Activated T-helper 2 cell treated with anti-CD3 and anti-CD28 coated beads, Interferon-gamma antibody, Interleukin-2, Interleukin-4, amounts not matched to agents 10 μg/mL and 5 μg/mL and 100 μg/mL, durations not matched to agents 14 hours and 24 hours and 36 hours (primary cell): ENCODE measurements around the gene NBL1. TPM values are rescaled to one million over a fixed set of nuclear protein-coding genes. Genes with fewer than 3 reads are reported as not detected.

Source experiments
- DNase-seq: peaks from one replicate; pipeline ENCODE4 v3.0.0; 2021; ENCODE audit warnings: low spot score
- H3K27ac Mint-ChIP-seq: one replicate; pipeline ENCODE4 v1.8.0; 2021; ENCODE audit warnings: mixed read lengths
- H3K27me3 Mint-ChIP-seq: one replicate; pipeline ENCODE4 v1.8.0; 2021; ENCODE audit warnings: low read depth, mixed read lengths
- H3K36me3 Mint-ChIP-seq: one replicate; pipeline ENCODE4 v1.8.0; 2021; ENCODE audit warnings: low read depth, mixed read lengths
- H3K4me1 Mint-ChIP-seq: one replicate; pipeline ENCODE4 v1.8.0; 2021; ENCODE audit warnings: low read depth, mixed read lengths
- H3K4me3 Mint-ChIP-seq: one replicate; pipeline ENCODE4 v1.8.0; 2021; ENCODE audit warnings: low read depth, mild to moderate bottlenecking, moderate library complexity, mixed read lengths
- H3K9me3 Mint-ChIP-seq: one replicate; pipeline ENCODE4 v1.8.0; 2021; ENCODE audit warnings: mixed read lengths
- intact Hi-C: fragments of 100-400 bp; cut with micrococcal nuclease; formaldehyde crosslinking; loops from one replicate; pipeline ENCODE4 v1.15.1; 2023
- total RNA-seq: library from RNA; stranded (reverse); gene quantifications from 2 replicates; pipeline ENCODE4 v1.2.3, GENCODE V29; 2022

Gene NBL1
- total RNA-seq, 1 donor from 2014 or later, result 55.7 TPM

- no peak overlapping the region for H3K4me3 Mint-ChIP-seq
- no peaks in the 10 kb centered on the region for H3K9me3 Mint-ChIP-seq
- H3K4me1 Mint-ChIP-seq, result peaks cover 10% of the 10 kb centered on the region
- no peak for DNase-seq
- H3K27me3 Mint-ChIP-seq, result no peaks in the 10 kb centered on the region
- intact Hi-C loops, result no loop called here
- peaks cover 4% of the 10 kb centered on the region for H3K36me3 Mint-ChIP-seq
- no peak overlapping the region for H3K27ac Mint-ChIP-seq
Measured at GRCh38 chr1:19655718-19656080, 11.6 kb downstream of the NBL1 start.

GRCh38 chr1:19656134-19656779 is 12.1 kb downstream of the NBL1 start:
- no peak for DNase-seq
- H3K27me3 Mint-ChIP-seq, result no peaks in the 10 kb centered on the region
- H3K9me3 Mint-ChIP-seq, result no peaks in the 10 kb centered on the region
- H3K4me1 Mint-ChIP-seq, result peaks cover 10% of the 10 kb centered on the region
- peaks cover 4% of the 10 kb centered on the region for H3K36me3 Mint-ChIP-seq
- H3K4me3 Mint-ChIP-seq, result no peak overlapping the region
- intact Hi-C loops, result no loop called here
- H3K27ac Mint-ChIP-seq, result no peak overlapping the region

- no peak overlapping the region for H3K27ac Mint-ChIP-seq
- no peak for DNase-seq
- H3K27me3 Mint-ChIP-seq, result no peaks in the 10 kb centered on the region
- no peak overlapping the region for H3K4me3 Mint-ChIP-seq
- H3K4me1 Mint-ChIP-seq, result peaks cover 10% of the 10 kb centered on the region
- peaks cover 4% of the 10 kb centered on the region for H3K36me3 Mint-ChIP-seq
- intact Hi-C loops, result no loop called here
- no peaks in the 10 kb centered on the region for H3K9me3 Mint-ChIP-seq
Measured at GRCh38 chr1:19656780-19657466, 12.8 kb downstream of the NBL1 start.

GRCh38 chr1:19657511-19657910 is 13.4 kb downstream of the NBL1 start:
- H3K4me1 Mint-ChIP-seq, result peaks cover 10% of the 10 kb centered on the region
- no peaks in the 10 kb centered on the region for H3K27me3 Mint-ChIP-seq
- no peak overlapping the region for H3K27ac Mint-ChIP-seq
- no peak overlapping the region for H3K4me3 Mint-ChIP-seq
- no peak for DNase-seq
- H3K9me3 Mint-ChIP-seq, result no peaks in the 10 kb centered on the region
- H3K36me3 Mint-ChIP-seq, result peaks cover 4% of the 10 kb centered on the region
- intact Hi-C loops, result no loop called here

- no peak for DNase-seq
- no peaks in the 10 kb centered on the region for H3K9me3 Mint-ChIP-seq
- intact Hi-C loops, result no loop called here
- H3K4me1 Mint-ChIP-seq, result peaks cover 10% of the 10 kb centered on the region
- H3K27me3 Mint-ChIP-seq, result peaks cover 6% of the 10 kb centered on the region
- H3K36me3 Mint-ChIP-seq, result peaks cover 4% of the 10 kb centered on the region
- H3K4me3 Mint-ChIP-seq, result no peak overlapping the region
- no peak overlapping the region for H3K27ac Mint-ChIP-seq
Measured at GRCh38 chr1:19658186-19658585, 14.1 kb downstream of the NBL1 start.

GRCh38 chr1:19661721-19662228 is 17.7 kb downstream of the NBL1 start:
- Mint-ChIP-seq H3K4me1 (peaks cover 8% of the 10 kb centered on the region), H3K4me3 (no peak overlapping the region), H3K27me3 (peaks cover 28% of the 10 kb centered on the region), H3K36me3 (no peaks in the 10 kb centered on the region), H3K27ac (no peak overlapping the region), H3K9me3 (no peaks in the 10 kb centered on the region)
- DNase-seq, result no peak
- intact Hi-C loops, result loop anchor here (10.0 kb wide), 1 partner anchor 153 kb away; the partner anchor contains the start of gene RNF186

- Mint-ChIP-seq H3K9me3 (no peaks in the 10 kb centered on the region), H3K4me1 (peaks cover 8% of the 10 kb centered on the region), H3K4me3 (no peak overlapping the region), H3K27me3 (peaks cover 34% of the 10 kb centered on the region), H3K36me3 (no peaks in the 10 kb centered on the region), H3K27ac (no peak overlapping the region)
- intact Hi-C loops, result loop anchor here (10.0 kb wide), 1 partner anchor 152 kb away; the partner anchor contains the start of gene RNF186
- no peak for DNase-seq
Measured at GRCh38 chr1:19662313-19662712, 18.2 kb downstream of the NBL1 start.

- Mint-ChIP-seq H3K36me3 (no peaks in the 10 kb centered on the region), H3K4me1 (peaks cover 7% of the 10 kb centered on the region), H3K4me3 (peak within 1 kb of the TSS; percentile 58), H3K27me3 (peaks cover 44% of the 10 kb centered on the region), H3K9me3 (no peaks in the 10 kb centered on the region), H3K27ac (no peak within 1 kb of the TSS)
- intact Hi-C loops, result loop anchor here (10.0 kb wide), 1 partner anchor 150 kb away; the partner anchor contains the start of gene RNF186
- no peak for DNase-seq
Measured at GRCh38 chr1:19664453-19665185, 20.5 kb downstream of the NBL1 start, which contains the start of gene HTR6. TSS of gene HTR6 (plus strand) at chr1:19664875. CDS start at chr1:19665754, 879 bp downstream.

- peak overlapping the region; percentile 58 for H3K4me3 Mint-ChIP-seq
- intact Hi-C loops, result loop anchor here (10.0 kb wide), 1 partner anchor 150 kb away; the partner anchor contains the start of gene RNF186
- no peaks in the 10 kb centered on the region for H3K9me3 Mint-ChIP-seq
- H3K36me3 Mint-ChIP-seq, result no peaks in the 10 kb centered on the region
- no peak for DNase-seq
- H3K4me1 Mint-ChIP-seq, result peaks cover 4% of the 10 kb centered on the region
- H3K27ac Mint-ChIP-seq, result no peak overlapping the region
- peaks cover 48% of the 10 kb centered on the region for H3K27me3 Mint-ChIP-seq
Measured at GRCh38 chr1:19665186-19665495, 21.0 kb downstream of the NBL1 start.

GRCh38 chr1:19665496-19666465 is 21.7 kb downstream of the NBL1 start:
- Mint-ChIP-seq H3K27ac (no peak overlapping the region), H3K27me3 (peaks cover 50% of the 10 kb centered on the region)
- no peak for DNase-seq

GRCh38 chr1:19668888-19669287 is 24.8 kb downstream of the NBL1 start:
- intact Hi-C loops, result loop anchor here (10.0 kb wide), 1 partner anchor 146 kb away; the partner anchor contains the start of gene RNF186
- Mint-ChIP-seq H3K27ac (no peak overlapping the region), H3K27me3 (peaks cover 49% of the 10 kb centered on the region), H3K4me1 (peaks cover 4% of the 10 kb centered on the region), H3K9me3 (no peaks in the 10 kb centered on the region), H3K36me3 (no peaks in the 10 kb centered on the region), H3K4me3 (no peak overlapping the region)
- DNase-seq, result no peak

More at GRCh38 chr1:19665496-19666465, 21.7 kb downstream of the NBL1 start:
- intact Hi-C loops, result loop anchor here (10.0 kb wide), 1 partner anchor 149 kb away; the partner anchor contains the start of gene RNF186
- H3K36me3 Mint-ChIP-seq, result no peaks in the 10 kb centered on the region
- H3K4me3 Mint-ChIP-seq, result peak overlapping the region; percentile 58
- H3K4me1 Mint-ChIP-seq, result peaks cover 4% of the 10 kb centered on the region
- H3K9me3 Mint-ChIP-seq, result no peaks in the 10 kb centered on the region

- intact Hi-C loops, result no loop called here
- Mint-ChIP-seq H3K27ac (no peak overlapping the region), H3K27me3 (peaks cover 41% of the 10 kb centered on the region), H3K4me1 (peaks cover 4% of the 10 kb centered on the region), H3K4me3 (no peak overlapping the region), H3K9me3 (no peaks in the 10 kb centered on the region), H3K36me3 (no peaks in the 10 kb centered on the region)
- DNase-seq, result no peak
Measured at GRCh38 chr1:19670787-19671186, 26.7 kb downstream of the NBL1 start.
